ENCODE data around the gene TMEM42. TPM values are rescaled to one million over a fixed set of nuclear protein-coding genes. Genes with fewer than 3 reads are reported as not detected.
A peak's percentile ranks its signal among the peaks of the same experiment; 100 is the strongest.

Gene TMEM42
- total RNA-seq, 4 donors from 2014 or later, result 12.2 to 48.6 (median 27.9) TPM

- no peak overlapping the region for H3K27ac ChIP-seq
- no peaks in the 10 kb centered on the region for H3K27me3 ChIP-seq
- 74 to 85% methylated on average over 4 of the region's 4 CpGs for WGBS, 2 donors
- no peak for DNase-seq
- TF ChIP-seq, protein P1, sequence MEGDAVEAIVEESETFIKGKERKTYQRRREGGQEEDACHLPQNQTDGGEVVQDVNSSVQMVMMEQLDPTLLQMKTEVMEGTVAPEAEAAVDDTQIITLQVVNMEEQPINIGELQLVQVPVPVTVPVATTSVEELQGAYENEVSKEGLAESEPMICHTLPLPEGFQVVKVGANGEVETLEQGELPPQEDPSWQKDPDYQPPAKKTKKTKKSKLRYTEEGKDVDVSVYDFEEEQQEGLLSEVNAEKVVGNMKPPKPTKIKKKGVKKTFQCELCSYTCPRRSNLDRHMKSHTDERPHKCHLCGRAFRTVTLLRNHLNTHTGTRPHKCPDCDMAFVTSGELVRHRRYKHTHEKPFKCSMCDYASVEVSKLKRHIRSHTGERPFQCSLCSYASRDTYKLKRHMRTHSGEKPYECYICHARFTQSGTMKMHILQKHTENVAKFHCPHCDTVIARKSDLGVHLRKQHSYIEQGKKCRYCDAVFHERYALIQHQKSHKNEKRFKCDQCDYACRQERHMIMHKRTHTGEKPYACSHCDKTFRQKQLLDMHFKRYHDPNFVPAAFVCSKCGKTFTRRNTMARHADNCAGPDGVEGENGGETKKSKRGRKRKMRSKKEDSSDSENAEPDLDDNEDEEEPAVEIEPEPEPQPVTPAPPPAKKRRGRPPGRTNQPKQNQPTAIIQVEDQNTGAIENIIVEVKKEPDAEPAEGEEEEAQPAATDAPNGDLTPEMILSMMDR (IDR thresholded peaks at IDR 0.05), result no peak
- TF ChIP-seq POLR2A (IDR thresholded peaks at IDR 0.05), result no peak
- intact Hi-C loops (cut with DNase I), result no loop called here
- H3K4me1 ChIP-seq, result no peaks in the 10 kb centered on the region
- H3K36me3 ChIP-seq, result no peaks in the 10 kb centered on the region
- no peaks in the 10 kb centered on the region for H3K9me3 ChIP-seq
- no peak overlapping the region for H3K4me3 ChIP-seq (replicated peaks in 1 of 3)
Measured at GRCh38 chr3:44906997-44907396, 45.3 kb downstream of the TMEM42 start.

DNA sequence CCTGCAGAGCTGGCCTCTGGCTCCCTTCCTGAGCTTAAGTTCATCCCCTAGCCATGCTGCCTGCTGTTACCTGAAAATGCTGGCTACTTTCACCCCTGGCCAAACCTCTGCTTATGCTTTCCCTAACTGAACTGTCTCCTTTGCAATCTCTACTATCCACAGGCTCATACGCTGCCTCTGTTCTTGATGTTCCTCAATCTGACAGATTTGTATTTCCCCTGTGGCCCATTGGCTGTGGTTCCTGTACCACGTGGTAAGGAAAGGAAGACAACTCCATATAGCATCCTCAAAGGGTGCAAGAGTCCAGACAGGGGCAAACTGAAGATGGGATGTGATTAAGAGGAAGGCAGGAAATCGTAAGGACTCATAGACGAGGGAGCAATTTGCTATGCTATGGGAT, 45.9 kb downstream of the TMEM42 start:
- TF ChIP-seq POLR2A (IDR thresholded peaks at IDR 0.05), result no peak
- TF ChIP-seq, protein P1 (IDR thresholded peaks at IDR 0.05), result no peak
- DNase-seq, result no peak
- Histone ChIP-seq H3K4me1 (no peaks in the 10 kb centered on the region), H3K27me3 (no peaks in the 10 kb centered on the region), H3K27ac (no peak overlapping the region), H3K36me3 (no peaks in the 10 kb centered on the region), H3K4me3 (replicated peaks in 1 of 3) (no peak overlapping the region), H3K9me3 (no peaks in the 10 kb centered on the region)
- intact Hi-C loops (cut with DNase I), result no loop called here
- 77% methylated on average over 4 of the region's 4 CpGs for WGBS, 2 donors

DNA sequence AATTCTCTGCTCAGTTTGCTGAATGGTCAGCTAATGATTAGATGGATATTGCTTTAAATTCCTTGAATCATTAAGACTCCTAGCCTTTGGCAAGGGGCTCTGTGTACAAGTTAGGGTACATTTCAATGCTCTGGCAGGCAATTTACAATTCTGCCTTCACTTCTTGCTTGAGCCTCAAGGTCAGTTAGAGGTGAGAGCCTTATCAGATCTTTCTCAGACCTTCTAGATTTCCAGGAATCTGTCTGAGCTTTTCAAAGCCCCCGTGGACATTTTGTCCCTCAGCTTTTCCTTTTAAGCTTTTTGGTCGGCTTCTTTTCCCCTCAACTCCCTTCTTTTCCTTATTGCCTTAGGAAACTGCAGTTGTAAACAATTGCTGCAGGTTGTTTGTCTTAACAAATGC, 47.4 kb downstream of the TMEM42 start:
- intact Hi-C loops (cut with DNase I), result no loop called here
- H3K27me3 ChIP-seq, result no peaks in the 10 kb centered on the region
- H3K9me3 ChIP-seq, result no peaks in the 10 kb centered on the region
- no peak for TF ChIP-seq POLR2A (IDR thresholded peaks at IDR 0.05)
- TF ChIP-seq, protein P1 (IDR thresholded peaks at IDR 0.05), result no peak
- no peak overlapping the region for H3K4me3 ChIP-seq (replicated peaks in 1 of 3)
- H3K27ac ChIP-seq, result no peak overlapping the region
- H3K4me1 ChIP-seq, result no peaks in the 10 kb centered on the region
- no peaks in the 10 kb centered on the region for H3K36me3 ChIP-seq
- WGBS, 2 donors, result 23 to 34% methylated on average over 2 of the region's 2 CpGs
- no peak for DNase-seq

- TF ChIP-seq POLR2A (IDR thresholded peaks at IDR 0.05), result no peak
- TF ChIP-seq, protein P1 (IDR thresholded peaks at IDR 0.05), result no peak
- Histone ChIP-seq H3K36me3 (no peaks in the 10 kb centered on the region), H3K4me1 (no peaks in the 10 kb centered on the region), H3K4me3 (replicated peaks in 1 of 3) (no peak overlapping the region), H3K9me3 (no peaks in the 10 kb centered on the region), H3K27me3 (no peaks in the 10 kb centered on the region), H3K27ac (no peak overlapping the region)
- DNase-seq, result no peak
- WGBS, 2 donors, result 94 to 98% methylated on average over 3 of the region's 3 CpGs
- intact Hi-C loops (cut with DNase I), result no loop called here
Measured at GRCh38 chr3:44910693-44911092, 49.0 kb downstream of the TMEM42 start.

DNA sequence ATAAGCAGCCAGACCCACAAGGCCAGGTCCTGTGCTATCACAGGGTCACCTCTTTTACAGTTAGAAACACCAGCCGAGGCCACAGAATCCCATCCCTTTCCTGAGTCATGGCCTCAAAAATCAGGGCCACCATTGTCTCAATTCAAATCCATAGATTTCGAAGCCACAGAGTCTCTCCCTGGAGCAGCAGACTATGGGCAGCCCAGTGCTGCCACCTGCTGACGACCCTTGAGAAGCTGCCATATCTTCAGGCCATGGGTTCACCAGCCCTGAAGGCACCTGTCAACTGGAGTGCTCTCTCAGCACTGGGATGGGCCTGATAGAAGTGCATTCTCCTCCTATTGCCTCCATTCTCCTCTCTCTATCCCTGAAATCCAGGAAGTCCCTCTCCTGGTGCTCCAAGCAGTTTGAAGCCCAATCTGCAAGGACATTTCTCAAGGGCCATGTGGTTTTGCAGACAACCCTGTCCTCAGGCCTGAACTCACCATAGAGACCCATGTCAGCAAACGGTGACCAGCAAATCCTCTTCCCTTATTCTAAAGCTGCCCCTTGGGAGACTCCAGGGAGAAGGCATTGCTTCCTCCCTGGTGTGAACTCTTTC, 52.3 kb downstream of the TMEM42 start:
- no peaks in the 10 kb centered on the region for H3K36me3 ChIP-seq
- H3K4me3 ChIP-seq (replicated peaks in 1 of 3), result no peak overlapping the region
- intact Hi-C loops (cut with DNase I), result no loop called here
- no peaks in the 10 kb centered on the region for H3K9me3 ChIP-seq
- no peaks in the 10 kb centered on the region for H3K27me3 ChIP-seq
- 24 to 63% methylated on average over 3 to 4 of the region's 4 CpGs for WGBS, 2 donors
- TF ChIP-seq POLR2A (IDR thresholded peaks at IDR 0.05), result no peak
- TF ChIP-seq, protein P1 (IDR thresholded peaks at IDR 0.05), result peak; percentile 38 to 84 (median 66)
- H3K4me1 ChIP-seq, result no peaks in the 10 kb centered on the region
- peak; percentile 72 to 73 for DNase-seq
- H3K27ac ChIP-seq, result no peak overlapping the region
